ENCODE data around the gene HYAL3. TPM values are rescaled to one million over a fixed set of nuclear protein-coding genes. Genes with fewer than 3 reads are reported as not detected.

Gene HYAL3
- total RNA-seq, 1 experiment from 2014 or later = 2.9 TPM

DNA sequence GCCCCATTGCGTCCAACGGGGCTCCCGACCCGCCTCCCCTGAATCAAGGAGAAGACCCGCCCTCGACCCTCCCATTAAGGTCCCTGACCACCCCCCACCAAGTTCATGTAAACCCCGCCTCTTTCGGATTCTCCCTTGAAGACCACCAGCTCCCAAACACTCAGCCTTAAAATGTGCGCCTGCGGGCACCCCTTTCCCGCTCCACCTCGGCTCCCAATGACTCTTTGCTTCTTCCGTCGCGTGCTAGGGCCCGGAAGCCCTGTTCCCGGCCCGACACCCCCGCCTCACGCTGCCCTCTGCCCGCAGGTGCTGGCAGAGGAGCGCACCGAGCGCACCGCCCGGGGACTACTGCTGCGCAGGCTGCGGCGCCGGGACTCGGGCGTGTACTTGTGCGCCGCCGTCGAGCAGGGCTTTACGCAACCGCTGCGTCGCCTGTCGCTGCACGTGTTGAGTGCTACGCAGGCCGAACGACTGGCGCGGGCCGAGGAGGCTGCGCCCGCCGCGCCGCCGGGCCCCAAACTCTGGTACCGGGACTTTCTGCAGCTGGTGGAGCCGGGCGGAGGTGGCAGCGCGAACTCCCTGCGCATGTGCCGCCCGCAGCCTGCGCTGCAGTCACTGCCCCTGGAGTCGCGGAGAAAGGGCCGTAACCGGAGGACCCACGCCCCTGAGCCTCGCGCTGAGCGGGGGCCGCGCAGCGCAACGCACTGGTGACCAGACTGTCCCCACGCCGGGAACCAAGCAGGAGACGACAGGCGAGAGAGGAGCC is 23.0 kb downstream of the HYAL3 start (continued):
- TF ChIP-seq ZNF532 (CRISPR knock-in tag; IDR thresholded peaks at IDR 0.05; ENCODE audit: borderline replicate concordance) (no peak), SMAD4 (CRISPR knock-in tag; IDR thresholded peaks at IDR 0.05) (no peak), ZNF396 (CRISPR knock-in tag; IDR thresholded peaks at IDR 0.05; ENCODE audit: borderline replicate concordance) (no peak), RORB (CRISPR knock-in tag; IDR thresholded peaks at IDR 0.05) (no peak), ZNF263 (CRISPR knock-in tag; IDR thresholded peaks at IDR 0.05; ENCODE audit: low read depth) (no peak), AR (CRISPR knock-in tag; IDR thresholded peaks at IDR 0.05) (no peak), HMGXB4 (CRISPR knock-in tag; IDR thresholded peaks at IDR 0.05) (no peak), ZNF671 (CRISPR knock-in tag; IDR thresholded peaks at IDR 0.05) (no peak), NFATC4 (CRISPR knock-in tag; IDR thresholded peaks at IDR 0.05) (no peak), TEAD4 (CRISPR knock-in tag; IDR thresholded peaks at IDR 0.05) (no peak), NFE2L1 (CRISPR knock-in tag; IDR thresholded peaks at IDR 0.05) (peak; percentile 27; the same call in 1 of the 2 replicates), MAX (CRISPR knock-in tag; IDR thresholded peaks at IDR 0.05) (peak; percentile 97), ZNF317 (CRISPR knock-in tag; IDR thresholded peaks at IDR 0.05; ENCODE audit: borderline replicate concordance, low read depth) (no peak), ETV6 (CRISPR knock-in tag; IDR thresholded peaks at IDR 0.05) (0 out of 2 replicates have a peak, but pooled peaks have one; percentile 19), E2F5 (CRISPR knock-in tag; IDR thresholded peaks at IDR 0.05) (peak; percentile 28; the same call in 1 of the 2 replicates), ATF2 (CRISPR knock-in tag; IDR thresholded peaks at IDR 0.05; ENCODE audit: borderline replicate concordance, low read depth) (no peak), OVOL2 (CRISPR knock-in tag; IDR thresholded peaks at IDR 0.05; ENCODE audit: borderline replicate concordance) (no peak), NFYB (CRISPR knock-in tag; conservative IDR thresholded peaks at IDR 0.05; ENCODE audit: low read depth) (no peak), RELA (CRISPR knock-in tag; IDR thresholded peaks at IDR 0.05; ENCODE audit: borderline replicate concordance) (no peak), CREB1 (CRISPR knock-in tag; IDR thresholded peaks at IDR 0.05) (peak; percentile 15; the same call in 1 of the 2 replicates), SMAD3 (CRISPR knock-in tag; IDR thresholded peaks at IDR 0.05; ENCODE audit: borderline replicate concordance) (no peak)
- TF ChIP-seq, protein P1, sequence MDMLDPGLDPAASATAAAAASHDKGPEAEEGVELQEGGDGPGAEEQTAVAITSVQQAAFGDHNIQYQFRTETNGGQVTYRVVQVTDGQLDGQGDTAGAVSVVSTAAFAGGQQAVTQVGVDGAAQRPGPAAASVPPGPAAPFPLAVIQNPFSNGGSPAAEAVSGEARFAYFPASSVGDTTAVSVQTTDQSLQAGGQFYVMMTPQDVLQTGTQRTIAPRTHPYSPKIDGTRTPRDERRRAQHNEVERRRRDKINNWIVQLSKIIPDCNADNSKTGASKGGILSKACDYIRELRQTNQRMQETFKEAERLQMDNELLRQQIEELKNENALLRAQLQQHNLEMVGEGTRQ (CRISPR knock-in tag; IDR thresholded peaks at IDR 0.05) = no peak
- TF ChIP-seq, protein P2, sequence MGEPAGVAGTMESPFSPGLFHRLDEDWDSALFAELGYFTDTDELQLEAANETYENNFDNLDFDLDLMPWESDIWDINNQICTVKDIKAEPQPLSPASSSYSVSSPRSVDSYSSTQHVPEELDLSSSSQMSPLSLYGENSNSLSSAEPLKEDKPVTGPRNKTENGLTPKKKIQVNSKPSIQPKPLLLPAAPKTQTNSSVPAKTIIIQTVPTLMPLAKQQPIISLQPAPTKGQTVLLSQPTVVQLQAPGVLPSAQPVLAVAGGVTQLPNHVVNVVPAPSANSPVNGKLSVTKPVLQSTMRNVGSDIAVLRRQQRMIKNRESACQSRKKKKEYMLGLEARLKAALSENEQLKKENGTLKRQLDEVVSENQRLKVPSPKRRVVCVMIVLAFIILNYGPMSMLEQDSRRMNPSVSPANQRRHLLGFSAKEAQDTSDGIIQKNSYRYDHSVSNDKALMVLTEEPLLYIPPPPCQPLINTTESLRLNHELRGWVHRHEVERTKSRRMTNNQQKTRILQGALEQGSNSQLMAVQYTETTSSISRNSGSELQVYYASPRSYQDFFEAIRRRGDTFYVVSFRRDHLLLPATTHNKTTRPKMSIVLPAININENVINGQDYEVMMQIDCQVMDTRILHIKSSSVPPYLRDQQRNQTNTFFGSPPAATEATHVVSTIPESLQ (CRISPR knock-in tag; IDR thresholded peaks at IDR 0.05) = no peak
